ENCODE measurements around the gene UFD1. TPM values are rescaled to one million over a fixed set of nuclear protein-coding genes. Genes with fewer than 3 reads are reported as not detected.

The UFD1 gene
- total and polyA plus RNA-seq, 9 of the 15 experiments (the other 6 are each of a cell fraction or from before 2014, with no cell fraction given), result 238 to 645 (median 363) TPM

DNA sequence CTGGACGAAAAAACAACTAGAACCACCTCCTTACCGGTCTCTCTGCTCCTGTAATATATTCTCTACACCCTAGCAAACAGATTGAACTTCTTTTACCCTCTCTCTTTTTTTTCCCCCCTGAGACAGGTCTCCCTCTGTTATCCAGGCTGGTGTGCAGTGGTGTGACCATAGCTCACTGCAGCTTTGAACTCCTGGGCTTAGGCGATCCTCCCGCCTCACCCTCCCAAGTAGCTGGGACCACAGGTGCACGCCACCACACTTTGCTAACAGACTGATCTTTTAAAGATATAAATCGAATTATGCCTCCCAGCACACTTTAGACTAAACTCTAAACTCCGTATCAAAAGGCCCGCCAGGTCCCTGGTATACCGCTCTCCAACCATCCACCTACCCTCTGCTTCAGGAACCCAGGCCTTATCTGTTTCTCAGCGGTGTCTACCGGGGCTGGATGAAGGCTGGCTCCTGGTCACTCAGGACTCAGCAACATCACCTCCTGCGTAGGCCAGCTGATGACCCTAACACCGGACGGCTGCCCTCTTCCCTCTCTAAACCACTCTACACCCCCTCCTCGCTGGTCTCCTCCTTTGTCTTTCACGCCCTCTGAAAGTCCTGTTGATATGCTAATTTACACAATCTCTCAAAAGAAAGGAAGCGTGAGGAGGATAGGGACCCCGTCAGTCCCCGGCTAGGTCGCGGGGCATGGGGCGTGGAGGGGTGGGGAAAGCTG is 32.2 kb downstream of the UFD1 start (continued):
- TF ChIP-seq SMARCA4 (IDR thresholded peaks at IDR 0.05), result peak; percentile 63
- TF ChIP-seq, protein P1, sequence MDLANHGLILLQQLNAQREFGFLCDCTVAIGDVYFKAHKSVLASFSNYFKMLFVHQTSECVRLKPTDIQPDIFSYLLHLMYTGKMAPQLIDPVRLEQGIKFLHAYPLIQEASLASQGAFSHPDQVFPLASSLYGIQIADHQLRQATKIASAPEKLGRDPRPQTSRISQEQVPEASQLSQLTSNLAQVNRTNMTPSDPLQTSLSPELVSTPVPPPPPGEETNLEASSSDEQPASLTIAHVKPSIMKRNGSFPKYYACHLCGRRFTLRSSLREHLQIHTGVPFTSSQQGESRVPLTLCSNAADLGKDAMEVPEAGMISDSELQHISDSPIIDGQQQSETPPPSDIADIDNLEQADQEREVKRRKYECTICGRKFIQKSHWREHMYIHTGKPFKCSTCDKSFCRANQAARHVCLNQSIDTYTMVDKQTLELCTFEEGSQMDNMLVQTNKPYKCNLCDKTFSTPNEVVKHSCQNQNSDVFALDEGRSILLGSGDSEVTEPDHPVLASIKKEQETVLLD (IDR thresholded peaks at IDR 0.05), result peak; percentile 33; the same call in 1 of the 2 replicates
- peak; percentile 68; the same call in 1 of the 2 replicates for TF ChIP-seq OTX1 (CRISPR knock-in tag; IDR thresholded peaks at IDR 0.05)
- TF ChIP-seq, protein P2, sequence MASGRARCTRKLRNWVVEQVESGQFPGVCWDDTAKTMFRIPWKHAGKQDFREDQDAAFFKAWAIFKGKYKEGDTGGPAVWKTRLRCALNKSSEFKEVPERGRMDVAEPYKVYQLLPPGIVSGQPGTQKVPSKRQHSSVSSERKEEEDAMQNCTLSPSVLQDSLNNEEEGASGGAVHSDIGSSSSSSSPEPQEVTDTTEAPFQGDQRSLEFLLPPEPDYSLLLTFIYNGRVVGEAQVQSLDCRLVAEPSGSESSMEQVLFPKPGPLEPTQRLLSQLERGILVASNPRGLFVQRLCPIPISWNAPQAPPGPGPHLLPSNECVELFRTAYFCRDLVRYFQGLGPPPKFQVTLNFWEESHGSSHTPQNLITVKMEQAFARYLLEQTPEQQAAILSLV (tag; IDR thresholded peaks at IDR 0.05), result no peak
- TF ChIP-seq MYNN (IDR thresholded peaks at IDR 0.05), result peak; percentile 35; the same call in 1 of the 2 replicates
- TF ChIP-seq MYNN (CRISPR knock-in tag; IDR thresholded peaks at IDR 0.05), result no peak
- TF ChIP-seq NFRKB (IDR thresholded peaks at IDR 0.05; ENCODE audit: low read depth), result peak; percentile 19; the same call in 1 of the 2 replicates
- peak; percentile 76 for TF ChIP-seq DPF2 (IDR thresholded peaks at IDR 0.05)
- TF ChIP-seq EGR1 (conservative IDR thresholded peaks at IDR 0.05), result 0 out of 2 replicates have a peak, but pooled peaks have one; percentile 3
- 0 out of 2 replicates have a peak, but pooled peaks have one; percentile 49 for TF ChIP-seq NR2F6 (CRISPR knock-in tag; IDR thresholded peaks at IDR 0.05)
- peak; percentile 44; the same call in 1 of the 2 replicates for TF ChIP-seq DNMT1 (IDR thresholded peaks at IDR 0.05)
- TF ChIP-seq ZNF764 (CRISPR knock-in tag; IDR thresholded peaks at IDR 0.05; ENCODE audit: low read depth), result peak; percentile 11; the same call in 1 of the 2 replicates
- TF ChIP-seq, protein P3, sequence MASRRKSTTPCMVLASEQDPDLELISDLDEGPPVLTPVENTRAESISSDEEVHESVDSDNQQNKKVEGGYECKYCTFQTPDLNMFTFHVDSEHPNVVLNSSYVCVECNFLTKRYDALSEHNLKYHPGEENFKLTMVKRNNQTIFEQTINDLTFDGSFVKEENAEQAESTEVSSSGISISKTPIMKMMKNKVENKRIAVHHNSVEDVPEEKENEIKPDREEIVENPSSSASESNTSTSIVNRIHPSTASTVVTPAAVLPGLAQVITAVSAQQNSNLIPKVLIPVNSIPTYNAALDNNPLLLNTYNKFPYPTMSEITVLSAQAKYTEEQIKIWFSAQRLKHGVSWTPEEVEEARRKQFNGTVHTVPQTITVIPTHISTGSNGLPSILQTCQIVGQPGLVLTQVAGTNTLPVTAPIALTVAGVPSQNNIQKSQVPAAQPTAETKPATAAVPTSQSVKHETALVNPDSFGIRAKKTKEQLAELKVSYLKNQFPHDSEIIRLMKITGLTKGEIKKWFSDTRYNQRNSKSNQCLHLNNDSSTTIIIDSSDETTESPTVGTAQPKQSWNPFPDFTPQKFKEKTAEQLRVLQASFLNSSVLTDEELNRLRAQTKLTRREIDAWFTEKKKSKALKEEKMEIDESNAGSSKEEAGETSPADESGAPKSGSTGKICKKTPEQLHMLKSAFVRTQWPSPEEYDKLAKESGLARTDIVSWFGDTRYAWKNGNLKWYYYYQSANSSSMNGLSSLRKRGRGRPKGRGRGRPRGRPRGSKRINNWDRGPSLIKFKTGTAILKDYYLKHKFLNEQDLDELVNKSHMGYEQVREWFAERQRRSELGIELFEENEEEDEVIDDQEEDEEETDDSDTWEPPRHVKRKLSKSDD (conservative IDR thresholded peaks at IDR 0.05; ENCODE audit: low read length), result no peak
- 0 out of 2 replicates have a peak, but pooled peaks have one; percentile 63 for TF ChIP-seq ELF4 (CRISPR knock-in tag; IDR thresholded peaks at IDR 0.05)
- TF ChIP-seq LARP7 (IDR thresholded peaks at IDR 0.05), result peak; percentile 92
- 0 out of 2 replicates have a peak, but pooled peaks have one; percentile 55 for TF ChIP-seq PHB2 (IDR thresholded peaks at IDR 0.05; ENCODE audit: low read depth)
- TF ChIP-seq, protein P4, sequence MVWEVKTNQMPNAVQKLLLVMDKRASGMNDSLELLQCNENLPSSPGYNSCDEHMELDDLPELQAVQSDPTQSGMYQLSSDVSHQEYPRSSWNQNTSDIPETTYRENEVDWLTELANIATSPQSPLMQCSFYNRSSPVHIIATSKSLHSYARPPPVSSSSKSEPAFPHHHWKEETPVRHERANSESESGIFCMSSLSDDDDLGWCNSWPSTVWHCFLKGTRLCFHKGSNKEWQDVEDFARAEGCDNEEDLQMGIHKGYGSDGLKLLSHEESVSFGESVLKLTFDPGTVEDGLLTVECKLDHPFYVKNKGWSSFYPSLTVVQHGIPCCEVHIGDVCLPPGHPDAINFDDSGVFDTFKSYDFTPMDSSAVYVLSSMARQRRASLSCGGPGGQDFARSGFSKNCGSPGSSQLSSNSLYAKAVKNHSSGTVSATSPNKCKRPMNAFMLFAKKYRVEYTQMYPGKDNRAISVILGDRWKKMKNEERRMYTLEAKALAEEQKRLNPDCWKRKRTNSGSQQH (CRISPR knock-in tag; IDR thresholded peaks at IDR 0.05), result peak; percentile 74; the same call in 1 of the 2 replicates
- TF ChIP-seq CBX3 (IDR thresholded peaks at IDR 0.05; ENCODE audit: borderline replicate concordance in 1 of 2, low read length in 2 of 2), result peak; percentile 36 to 51; a peak in 2 of 3 replicates
- TF ChIP-seq, protein P5, sequence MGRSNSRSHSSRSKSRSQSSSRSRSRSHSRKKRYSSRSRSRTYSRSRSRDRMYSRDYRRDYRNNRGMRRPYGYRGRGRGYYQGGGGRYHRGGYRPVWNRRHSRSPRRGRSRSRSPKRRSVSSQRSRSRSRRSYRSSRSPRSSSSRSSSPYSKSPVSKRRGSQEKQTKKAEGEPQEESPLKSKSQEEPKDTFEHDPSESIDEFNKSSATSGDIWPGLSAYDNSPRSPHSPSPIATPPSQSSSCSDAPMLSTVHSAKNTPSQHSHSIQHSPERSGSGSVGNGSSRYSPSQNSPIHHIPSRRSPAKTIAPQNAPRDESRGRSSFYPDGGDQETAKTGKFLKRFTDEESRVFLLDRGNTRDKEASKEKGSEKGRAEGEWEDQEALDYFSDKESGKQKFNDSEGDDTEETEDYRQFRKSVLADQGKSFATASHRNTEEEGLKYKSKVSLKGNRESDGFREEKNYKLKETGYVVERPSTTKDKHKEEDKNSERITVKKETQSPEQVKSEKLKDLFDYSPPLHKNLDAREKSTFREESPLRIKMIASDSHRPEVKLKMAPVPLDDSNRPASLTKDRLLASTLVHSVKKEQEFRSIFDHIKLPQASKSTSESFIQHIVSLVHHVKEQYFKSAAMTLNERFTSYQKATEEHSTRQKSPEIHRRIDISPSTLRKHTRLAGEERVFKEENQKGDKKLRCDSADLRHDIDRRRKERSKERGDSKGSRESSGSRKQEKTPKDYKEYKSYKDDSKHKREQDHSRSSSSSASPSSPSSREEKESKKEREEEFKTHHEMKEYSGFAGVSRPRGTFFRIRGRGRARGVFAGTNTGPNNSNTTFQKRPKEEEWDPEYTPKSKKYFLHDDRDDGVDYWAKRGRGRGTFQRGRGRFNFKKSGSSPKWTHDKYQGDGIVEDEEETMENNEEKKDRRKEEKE (IDR thresholded peaks at IDR 0.05; ENCODE audit: borderline replicate concordance in 1 of 2, control insufficient read depth in 1 of 2, low read depth in 2 of 2, low read length in 1 of 2), result 0 out of 4 replicates have a peak, but pooled peaks of 1 of the 2 experiments have one; percentile 25
